GM12865 (cell line): ENCODE results near the gene AFTPH.
A peak's percentile ranks its signal among the peaks of the same experiment; 100 is the strongest.

Source experiments
- DNase-seq: peaks from one replicate; pipeline ENCODE4 v3.0.0; 2010; ENCODE audit warnings: low read depth
- H3K4me3 ChIP-seq: 2 replicates; pipeline ENCODE4 v1.5.1; 2011; ENCODE audit warnings: mild to moderate bottlenecking, low read depth, low read length, control low read depth
- CTCF ChIP-seq: IDR thresholded peaks from 2 replicates; pipeline ENCODE4 v1.5.1; 2011; ENCODE audit warnings: low read length, control low read depth, low read depth, inconsistent platforms; ENCODE audit not compliant: insufficient read depth; ENCODE audit errors: missing control alignments

AFTPH gene

GRCh38 chr2:64514008-64514407 lies 10.1 kb upstream of the AFTPH start:
- no peak overlapping the region for H3K4me3 ChIP-seq
- no peak for TF ChIP-seq CTCF
- DNase-seq: no peak

- no peak for DNase-seq
- H3K4me3 ChIP-seq: no peak overlapping the region
- TF ChIP-seq CTCF: no peak
Measured at GRCh38 chr2:64515086-64515485, 9.0 kb upstream of the AFTPH start.

- TF ChIP-seq CTCF: no peak
- no peak for DNase-seq
Measured at GRCh38 chr2:64516651-64517510, 7.2 kb upstream of the AFTPH start.

GRCh38 chr2:64517511-64517884 lies 6.6 kb upstream of the AFTPH start:
- H3K4me3 ChIP-seq: no peak overlapping the region
- TF ChIP-seq CTCF: no peak
- no peak for DNase-seq

More at GRCh38 chr2:64516651-64517510, 7.2 kb upstream of the AFTPH start:
- H3K4me3 ChIP-seq: no peak overlapping the region

GRCh38 chr2:64522843-64523428 lies 1.2 kb upstream of the AFTPH start:
- peak; percentile 68 for TF ChIP-seq CTCF
- H3K4me3 ChIP-seq: peak overlapping the region; percentile 63
- DNase-seq: peak; percentile 92

GRCh38 chr2:64524604-64525316 lies 632 bp downstream of the AFTPH start:
- DNase-seq: peak; percentile 41
- H3K4me3 ChIP-seq: peak overlapping the region; percentile 63
- no peak for TF ChIP-seq CTCF
